SH-SY5Y (cell line): ENCODE data around the gene PFKFB4.

Experiments
- GATA2 ChIP-seq: IDR thresholded peaks from 2 replicates; pipeline ENCODE4 v1.6.1; 2011; ENCODE audit warnings: mild to moderate bottlenecking, low read depth, low read length
- GATA3 ChIP-seq: IDR thresholded peaks from 2 replicates; pipeline ENCODE4 v1.6.1; 2011; ENCODE audit warnings: low read depth, mild to moderate bottlenecking, low read length, moderate library complexity

Gene PFKFB4

DNA sequence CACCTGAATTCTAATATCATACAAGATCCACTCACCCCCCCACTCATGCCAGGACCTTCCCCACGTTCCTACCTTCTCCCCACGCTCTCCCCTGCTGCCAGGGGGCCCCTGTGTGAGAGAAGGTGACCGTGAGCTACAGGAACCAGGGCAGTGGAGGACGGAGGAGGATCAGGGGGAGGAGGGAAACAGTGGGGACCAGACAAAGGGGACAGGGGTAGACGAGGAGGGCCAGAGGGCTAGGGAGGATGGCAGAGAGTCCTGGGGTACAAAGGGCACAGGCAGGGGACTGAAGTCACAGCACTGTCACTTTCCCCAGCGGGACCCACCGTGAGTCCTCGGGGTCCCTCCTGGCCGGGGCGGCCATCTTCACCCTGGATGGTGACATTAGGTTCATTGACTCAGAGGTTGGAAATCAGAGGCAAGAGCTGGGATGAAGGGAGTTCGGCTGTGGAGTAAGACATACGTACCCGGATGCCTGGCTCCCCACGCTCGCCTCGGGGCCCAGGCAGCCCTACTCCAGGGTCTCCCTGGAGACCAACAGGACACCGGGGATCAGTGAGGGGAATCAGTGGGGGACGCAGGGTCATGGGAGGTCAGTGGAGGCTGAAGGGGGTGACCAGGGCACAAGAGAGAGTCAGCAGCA lies 13.3 kb upstream of the PFKFB4 start:
- TF ChIP-seq GATA3 (no peak), GATA2 (no peak)

DNA sequence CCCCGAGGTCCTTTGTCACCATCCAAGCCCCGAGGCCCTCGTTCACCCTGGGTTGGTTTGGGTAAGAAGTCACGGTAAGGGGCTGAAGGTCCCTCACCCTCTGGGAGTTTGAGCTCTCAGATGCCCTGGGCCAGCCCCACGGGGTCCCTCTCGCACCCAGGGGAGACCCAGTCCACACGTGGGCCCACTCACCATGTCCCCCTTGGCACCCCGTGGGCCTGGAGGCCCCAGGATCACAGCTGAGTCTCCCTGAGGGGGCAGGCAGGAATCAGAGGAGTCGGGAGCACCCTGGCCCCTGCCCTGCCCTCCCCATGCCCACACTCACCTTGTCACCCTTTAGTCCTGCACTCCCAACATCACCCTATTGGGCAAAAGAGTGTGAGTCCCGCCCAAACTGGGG lies 12.8 kb upstream of the PFKFB4 start:
- TF ChIP-seq GATA3, result no peak
- no peak for TF ChIP-seq GATA2

DNA sequence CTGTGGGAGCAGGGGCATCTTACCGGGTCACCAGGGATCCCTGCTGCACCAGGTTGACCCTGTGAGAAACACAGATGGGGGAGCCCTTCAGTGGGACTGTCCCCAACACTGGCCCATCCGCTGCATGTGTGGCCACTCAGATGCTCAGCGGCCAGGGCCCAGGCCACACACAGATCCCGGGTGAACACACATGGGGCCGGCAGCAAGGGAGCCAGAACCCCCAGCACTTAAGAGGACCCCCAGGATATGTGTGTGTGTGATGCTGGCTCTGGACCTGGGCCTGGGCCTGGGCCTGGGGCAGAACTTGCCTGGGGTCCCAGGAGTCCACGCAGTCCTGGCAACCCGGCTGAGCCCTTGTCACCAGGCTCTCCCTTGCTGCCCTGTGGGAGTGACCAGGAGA lies 11.9 kb upstream of the PFKFB4 start:
- TF ChIP-seq GATA3 (no peak), GATA2 (no peak)

DNA sequence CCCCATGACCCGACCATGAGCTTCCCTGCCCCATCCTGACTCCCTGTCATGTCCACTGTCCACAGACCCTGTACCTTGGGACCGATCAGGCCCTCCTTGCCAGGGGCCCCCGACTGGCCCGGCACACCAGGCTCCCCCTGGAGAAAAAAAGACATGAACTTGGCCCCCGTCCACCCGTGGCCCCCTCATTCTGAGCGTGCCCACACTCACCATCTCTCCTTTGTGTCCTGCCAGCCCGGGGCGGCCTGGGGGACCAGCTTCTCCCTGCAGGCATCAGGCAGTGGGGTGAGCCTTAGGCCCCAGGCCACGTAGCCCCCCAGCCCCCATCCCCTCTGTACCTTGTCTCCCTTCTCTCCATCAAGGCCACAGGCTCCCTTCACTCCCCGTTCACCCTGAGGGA lies 10.9 kb upstream of the PFKFB4 start:
- TF ChIP-seq GATA3 (no peak), GATA2 (no peak)

DNA sequence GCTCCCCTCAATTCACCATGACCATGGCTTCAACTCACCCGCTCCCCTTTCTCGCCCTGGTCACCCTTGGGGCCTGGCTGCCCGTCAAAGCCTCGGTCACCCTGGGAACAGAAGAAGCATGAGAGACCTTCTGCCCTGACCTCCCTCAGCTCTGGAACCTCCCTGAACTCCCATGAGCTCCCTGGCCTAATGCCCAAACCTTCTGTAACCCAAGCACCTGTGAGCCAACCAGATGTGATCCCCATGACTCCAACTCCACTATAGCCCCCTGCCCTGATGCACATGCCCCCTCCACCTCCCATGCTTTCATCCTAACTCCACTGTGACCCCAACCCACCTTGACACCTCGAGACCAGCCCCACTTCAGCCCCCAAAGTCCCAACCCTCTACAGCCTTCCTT lies 10.5 kb upstream of the PFKFB4 start:
- no peak for TF ChIP-seq GATA2
- TF ChIP-seq GATA3, result no peak

DNA sequence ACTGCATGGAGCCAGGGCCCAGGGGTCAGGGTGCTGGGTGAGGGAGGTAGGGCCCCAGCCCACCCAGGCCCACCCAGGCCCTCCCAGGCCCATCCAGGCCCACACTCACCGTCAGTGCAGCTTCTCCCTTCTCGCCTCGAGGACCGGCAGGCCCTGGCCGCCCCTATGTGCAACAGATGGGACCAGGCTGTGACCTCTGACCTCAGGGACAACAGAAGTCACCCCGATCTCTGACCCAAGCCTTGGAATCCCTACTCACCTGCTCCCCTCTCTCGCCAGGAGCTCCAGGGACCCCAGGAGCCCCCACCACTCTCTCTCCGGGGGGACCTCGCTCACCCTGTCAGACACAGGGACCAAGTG lies 9.8 kb upstream of the PFKFB4 start:
- TF ChIP-seq GATA2, result no peak
- no peak for TF ChIP-seq GATA3

DNA sequence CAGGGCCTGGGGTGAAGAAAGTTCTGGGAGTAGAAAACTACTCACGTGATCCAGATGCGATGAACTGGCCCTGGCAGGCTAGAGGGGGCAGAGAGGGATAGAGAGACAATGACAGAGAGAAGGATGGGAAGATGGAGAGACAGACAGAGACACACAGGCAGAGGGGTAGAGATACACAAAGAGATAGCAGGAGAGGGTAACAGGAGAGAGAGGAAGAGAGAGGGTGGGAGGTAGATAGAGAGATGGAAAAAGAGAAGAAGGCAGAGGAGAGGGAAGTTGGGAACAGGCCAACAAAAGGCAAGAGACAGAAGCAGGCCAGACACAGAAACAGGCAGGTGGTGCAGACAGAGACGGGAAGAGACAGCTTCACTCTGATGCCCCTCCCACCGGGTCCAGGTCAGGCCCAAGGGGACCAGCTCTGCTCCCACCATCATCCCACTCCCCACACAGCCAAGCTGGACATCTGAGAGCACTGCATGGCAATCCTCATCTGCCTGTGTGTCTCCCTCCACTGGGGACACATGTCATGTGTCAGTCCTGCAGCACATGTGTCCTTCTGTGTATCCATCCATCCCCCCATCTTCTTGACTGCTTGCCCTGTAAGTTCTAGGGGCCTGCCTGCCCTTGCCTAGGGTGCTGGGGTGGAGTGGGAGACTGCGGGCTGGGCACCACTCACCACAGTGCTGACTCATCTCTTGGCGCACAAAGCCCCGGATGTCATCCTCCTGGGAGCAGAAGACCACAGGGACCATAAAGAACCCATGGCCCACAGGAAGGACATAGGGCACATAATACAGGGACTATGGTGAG lies 9.2 kb upstream of the PFKFB4 start:
- TF ChIP-seq GATA3 (no peak), GATA2 (no peak)

DNA sequence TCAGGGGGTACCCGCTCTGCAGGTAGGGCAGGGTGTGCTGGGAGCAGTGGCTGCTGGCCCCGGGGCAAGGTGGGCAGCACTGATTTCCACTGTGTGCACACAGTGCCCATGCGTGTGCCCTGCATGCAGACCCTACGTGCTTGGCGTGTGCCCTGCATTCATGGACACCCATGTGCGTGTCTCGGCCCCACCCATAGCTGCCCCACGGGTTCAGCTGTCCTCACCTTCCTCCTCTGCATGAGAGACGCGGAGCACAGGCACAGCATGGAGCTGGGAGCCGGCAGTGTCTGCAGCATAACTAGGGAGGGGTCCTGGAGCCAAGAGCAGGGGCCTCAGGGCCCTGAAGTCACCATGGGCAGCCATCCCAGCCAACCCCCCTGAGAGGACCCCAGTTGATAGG lies 8.6 kb upstream of the PFKFB4 start:
- TF ChIP-seq GATA2 (no peak), GATA3 (no peak)

DNA sequence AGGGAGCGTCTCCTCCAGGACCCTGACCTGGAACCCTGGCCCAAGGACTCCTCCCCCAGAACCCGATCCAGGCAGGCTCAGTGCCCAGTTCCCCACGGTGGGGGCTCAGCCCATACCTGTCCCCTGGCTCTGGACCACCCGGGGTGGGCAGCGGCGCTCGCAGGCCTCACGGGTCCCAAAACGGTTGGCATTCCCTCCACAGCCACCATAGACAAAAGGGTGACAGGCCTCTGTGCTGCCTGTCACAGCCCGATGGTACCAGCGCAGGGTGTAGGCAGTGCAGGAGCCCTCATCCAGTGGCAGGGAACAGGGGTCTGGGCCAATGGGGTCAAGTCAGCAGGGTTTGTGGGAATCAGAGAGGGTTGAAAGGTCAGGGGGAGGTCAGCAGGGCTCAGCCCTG lies 8.1 kb upstream of the PFKFB4 start:
- TF ChIP-seq GATA2 (no peak), GATA3 (no peak)

DNA sequence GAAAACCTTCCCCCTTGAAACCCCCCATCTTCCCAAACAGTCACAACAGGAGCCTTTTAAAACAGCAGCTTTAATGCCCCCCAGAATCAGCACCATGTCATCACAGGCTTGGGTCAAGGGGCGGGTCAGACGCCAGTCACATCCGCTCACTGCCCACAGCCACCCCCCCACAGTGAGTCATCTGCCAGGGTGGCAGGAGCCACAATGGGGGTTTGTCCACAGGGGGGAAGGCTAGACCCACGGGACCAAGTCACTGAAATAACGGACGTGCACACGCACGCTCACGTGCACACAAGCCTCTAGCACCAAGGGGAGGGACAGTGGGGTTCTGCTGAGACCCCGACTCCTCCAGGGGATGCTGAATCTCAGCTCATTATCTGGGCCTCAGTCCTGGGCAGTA lies 7.4 kb upstream of the PFKFB4 start:
- TF ChIP-seq GATA2 (no peak), GATA3 (no peak)

DNA sequence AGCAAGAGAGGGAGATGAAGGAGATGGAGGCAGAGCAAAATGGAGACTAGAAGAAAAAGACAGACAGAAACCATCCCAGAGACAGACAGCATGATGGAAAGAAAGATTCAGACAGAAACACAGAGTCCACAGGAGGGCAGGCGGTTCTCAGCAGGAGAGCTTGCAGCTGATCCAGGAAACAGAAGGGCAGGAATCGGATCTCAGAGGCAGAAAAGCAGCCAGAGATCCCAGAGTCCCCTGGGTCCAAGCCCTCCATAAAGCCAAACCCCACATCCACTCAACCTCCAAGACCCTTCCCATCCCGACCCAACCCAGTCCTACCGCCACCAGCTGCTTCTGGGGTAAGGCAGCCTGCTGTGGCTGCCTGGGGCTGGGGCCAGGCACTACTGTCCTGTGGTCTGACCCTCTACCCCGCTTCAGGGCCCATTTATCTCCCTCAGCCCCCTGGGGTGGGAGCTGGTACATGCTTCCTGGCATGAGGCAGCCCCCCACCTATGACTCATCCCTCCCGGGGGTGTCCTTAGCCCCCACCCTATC lies 6.8 kb upstream of the PFKFB4 start, which contains the start of gene UCN2:
UCN2 (minus strand) TSS at position 400 of the 537 bp plus-strand sequence. CDS start 657 bp downstream, outside the sequence.
- TF ChIP-seq GATA2, result no peak
- no peak for TF ChIP-seq GATA3

DNA sequence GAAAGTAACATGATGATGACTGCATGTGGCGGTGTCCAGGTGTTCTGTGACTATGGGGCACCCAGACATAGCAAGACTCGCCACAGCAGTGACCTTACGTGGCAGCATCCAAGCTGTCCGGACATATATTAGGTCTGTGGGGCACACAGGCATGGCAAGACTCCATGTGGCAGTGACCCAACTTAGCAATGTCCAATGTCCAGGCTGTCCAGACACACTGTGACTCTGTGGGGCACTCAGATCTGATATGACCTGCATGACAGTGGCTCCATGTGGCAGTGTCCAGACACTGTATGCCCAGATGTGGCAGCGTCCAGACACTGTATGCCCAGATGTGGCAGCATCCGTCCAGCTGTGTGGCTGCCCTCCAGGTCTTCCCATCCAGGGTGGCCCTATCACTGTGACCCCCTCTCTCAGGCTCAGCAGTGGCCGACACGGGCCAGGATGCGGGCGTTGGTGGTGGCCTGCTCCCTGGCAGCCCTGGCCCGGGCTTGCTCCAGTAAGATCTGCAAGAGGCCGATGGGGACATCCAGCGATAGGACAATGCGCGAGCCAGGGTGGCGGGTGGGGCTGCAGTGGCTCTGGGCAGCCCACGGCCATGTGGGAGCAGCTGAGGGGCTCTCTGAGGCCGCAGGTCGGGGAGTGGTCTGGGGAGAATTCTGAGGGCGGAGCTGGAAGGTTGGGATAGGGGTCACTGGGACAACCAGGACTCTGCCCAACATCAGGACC lies 5.9 kb upstream of the PFKFB4 start:
- TF ChIP-seq GATA3, result no peak
- TF ChIP-seq GATA2, result no peak

DNA sequence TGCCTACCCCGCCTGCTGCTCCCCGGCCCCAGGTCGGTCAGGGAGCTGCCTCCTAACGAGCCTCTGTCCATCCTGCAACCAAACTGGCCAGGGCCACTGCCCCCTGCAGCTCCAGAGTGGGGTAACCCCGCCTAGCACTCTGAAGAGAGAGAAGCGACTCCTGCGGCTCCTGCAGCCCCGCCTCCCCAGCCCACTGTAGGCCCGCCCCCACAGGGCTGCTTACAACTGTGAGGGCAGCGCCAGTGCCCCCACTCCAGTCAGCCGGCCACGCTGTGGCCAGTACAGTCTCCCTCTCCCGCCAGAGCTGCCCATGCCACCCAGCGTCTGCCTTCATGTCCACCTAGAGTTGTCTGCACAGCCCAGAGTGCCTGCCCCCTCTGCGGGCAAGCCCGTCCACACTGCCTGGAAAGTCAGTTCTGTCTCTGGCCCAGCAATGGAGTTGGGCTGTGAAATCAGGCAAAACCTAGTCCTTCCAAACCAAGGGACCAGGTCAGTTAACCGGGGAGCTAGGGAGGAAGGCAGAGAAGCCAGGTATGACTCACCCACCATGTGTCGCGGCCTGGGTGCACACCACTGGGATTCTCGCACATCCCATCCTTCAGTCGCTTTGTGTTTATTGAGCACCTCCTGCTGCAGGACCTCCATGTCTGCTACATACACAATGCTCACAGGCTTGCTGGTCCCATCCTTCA lies 4.6 kb upstream of the PFKFB4 start:
- no peak for TF ChIP-seq GATA2

DNA sequence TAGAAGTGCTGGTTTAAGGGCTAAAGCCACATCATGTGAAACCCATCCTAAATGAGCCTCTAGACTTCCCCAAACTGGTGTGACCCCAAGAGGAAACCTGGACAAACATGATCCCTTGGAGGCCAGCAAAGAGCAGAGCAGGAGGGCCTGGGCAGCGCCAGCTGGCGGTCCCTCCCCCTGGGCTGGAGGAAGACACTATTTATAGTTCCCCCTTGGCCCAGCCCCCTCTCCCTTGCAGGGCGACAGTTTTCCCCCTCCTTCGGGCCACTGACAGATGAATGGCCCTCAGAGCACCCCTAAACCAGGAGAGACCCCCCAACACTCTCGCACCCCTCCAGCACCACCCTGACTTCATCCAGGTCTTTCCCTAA lies 4.0 kb upstream of the PFKFB4 start:
- TF ChIP-seq GATA2 (no peak), GATA3 (no peak)
